Tongue (tissue), 2 donors: ENCODE measurements around the gene PRKAR1A. TPM values are rescaled to one million over a fixed set of nuclear protein-coding genes. Genes with fewer than 3 reads are reported as not detected.
"Not testable (repeated sequence)": the region's sequence is repeated elsewhere in the genome, so short reads cannot be mapped to it uniquely, and the experiment has no call there.

Experiments used
- DNase-seq: peaks from one replicate; pipeline ENCODE4 v3.0.0-alpha.2; 2015
- total RNA-seq: library from RNA; depleted of rRNA; stranded (reverse); fragments of >200 nt; gene quantifications from one replicate; pipeline ENCODE4 v1.2.3, GENCODE V29; 2014

PRKAR1A gene
- 578 TPM for total RNA-seq

GRCh38 chr17:68512247-68512959 lies at the start of gene PRKAR1A:
Gene PRKAR1A (plus strand): TSS chr17:68512430. CDS start chr17:68515400, 2,970 bp downstream.
- peak; percentile 99 for DNase-seq

DNA sequence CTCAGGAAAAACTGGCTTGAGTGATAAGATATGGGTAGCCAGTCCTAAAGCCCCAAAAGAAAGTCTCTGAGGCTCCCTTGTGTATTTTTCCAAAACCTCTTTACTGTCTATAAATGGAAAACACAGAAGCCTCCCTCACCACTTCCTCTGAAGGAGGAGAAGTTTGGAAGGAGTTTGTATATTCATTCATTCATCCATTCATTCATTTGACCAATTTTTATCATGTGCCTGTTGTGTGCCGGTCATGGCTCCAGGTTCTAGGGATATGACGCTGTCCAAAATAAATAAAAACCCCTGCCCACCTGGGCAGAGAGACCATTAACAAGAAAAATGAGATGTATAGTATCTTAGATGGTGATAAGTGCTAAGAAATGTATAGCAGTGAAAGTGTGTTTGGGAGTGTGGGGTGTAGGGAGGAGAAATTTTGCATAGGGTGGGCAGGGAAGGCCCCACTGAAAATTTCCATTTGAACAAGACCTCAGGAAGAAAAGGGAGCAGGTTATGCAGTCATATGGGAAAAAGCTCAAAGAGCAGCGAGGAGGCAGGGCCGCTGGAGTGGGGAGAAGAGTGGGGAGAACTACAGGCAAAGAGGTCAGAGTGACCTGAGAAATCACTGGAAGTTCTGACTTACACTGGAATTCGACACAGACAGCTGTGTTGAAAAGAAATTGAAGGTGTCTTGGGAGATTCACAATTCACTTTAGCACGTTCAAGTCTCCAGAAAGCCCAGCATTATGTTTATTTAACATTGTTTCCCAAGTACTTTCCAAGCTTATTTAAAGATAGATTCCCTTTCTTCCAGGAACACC lies 48.8 kb upstream of the PRKAR1A start:
- DNase-seq, result no peak

DNA sequence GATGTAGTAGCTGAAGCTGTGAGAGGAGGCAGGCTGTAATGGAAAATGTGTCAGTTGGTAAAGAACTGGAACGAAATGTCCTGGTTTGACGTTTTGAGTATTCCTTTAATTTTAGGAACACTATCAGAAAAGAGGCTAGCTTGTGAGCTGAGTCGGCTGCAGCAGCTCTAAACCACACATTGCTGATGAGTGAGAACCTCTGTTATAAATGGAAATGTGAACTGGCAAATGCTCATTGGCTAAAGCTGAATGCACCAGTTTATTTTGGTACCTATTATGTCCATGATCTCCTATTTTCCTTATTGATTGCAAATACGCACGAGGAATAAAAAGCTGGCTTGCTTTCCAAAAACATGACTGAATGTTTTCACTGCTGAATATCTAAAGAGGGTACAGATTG lies 43.9 kb upstream of the PRKAR1A start:
- DNase-seq, result no peak

DNA sequence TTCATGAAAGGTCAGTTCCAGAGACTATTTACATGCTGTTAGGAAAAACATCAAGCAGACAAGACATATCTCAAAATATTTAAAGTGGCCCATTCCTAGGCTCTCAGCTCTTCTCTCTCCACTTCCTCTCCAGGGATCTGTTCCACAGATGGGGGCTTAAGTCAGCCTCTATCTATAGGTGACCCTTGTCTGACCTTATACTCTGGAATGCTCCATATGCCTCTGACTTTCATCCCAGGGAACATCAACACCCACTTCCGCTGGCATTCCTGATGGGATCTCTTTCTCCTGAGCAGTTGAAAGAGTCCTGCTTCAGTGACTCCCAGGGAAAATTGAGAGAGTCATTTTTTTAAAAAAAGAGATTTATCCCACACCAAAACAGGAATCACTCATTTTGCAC lies 43.4 kb upstream of the PRKAR1A start:
- DNase-seq, result peak; percentile 78

DNA sequence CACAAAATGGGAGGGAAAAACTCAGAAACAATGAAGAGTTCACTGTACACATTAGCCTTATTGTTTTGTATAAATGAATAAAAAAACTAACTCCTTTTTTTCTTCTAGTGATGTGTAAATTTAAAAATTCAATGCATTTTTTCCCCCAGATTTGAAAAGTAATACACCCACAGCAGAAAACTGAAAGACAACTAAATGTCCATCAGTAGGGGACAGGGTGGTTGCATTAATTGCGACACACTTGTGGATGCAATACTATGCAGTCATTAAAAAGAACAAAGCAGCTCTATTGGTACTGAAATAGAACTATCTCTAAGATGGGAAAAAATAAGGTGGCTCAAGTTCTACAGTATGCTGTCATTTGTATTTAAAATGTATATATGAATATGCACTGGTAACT lies 41.3 kb upstream of the PRKAR1A start:
- no peak for DNase-seq

DNA sequence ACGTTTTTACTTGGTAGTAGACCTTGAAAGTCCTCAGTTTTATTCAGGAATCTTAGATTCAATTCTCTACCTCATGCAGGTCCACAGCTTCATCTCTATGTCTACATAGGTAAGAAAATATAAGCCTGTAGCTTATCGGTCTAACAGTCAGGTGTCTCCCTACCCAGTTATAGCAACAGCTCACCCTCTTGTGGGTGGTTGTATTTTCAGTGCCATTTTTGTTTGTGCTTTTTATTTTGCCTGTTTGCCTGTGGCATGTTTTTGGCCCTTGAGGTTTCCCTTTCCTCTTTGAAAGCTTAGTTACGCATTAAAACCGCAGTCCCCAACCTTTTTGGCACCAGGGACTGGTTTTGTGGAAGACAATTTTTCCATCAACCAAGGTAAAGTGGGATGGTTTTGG lies 31.3 kb upstream of the PRKAR1A start:
- no peak for DNase-seq

DNA sequence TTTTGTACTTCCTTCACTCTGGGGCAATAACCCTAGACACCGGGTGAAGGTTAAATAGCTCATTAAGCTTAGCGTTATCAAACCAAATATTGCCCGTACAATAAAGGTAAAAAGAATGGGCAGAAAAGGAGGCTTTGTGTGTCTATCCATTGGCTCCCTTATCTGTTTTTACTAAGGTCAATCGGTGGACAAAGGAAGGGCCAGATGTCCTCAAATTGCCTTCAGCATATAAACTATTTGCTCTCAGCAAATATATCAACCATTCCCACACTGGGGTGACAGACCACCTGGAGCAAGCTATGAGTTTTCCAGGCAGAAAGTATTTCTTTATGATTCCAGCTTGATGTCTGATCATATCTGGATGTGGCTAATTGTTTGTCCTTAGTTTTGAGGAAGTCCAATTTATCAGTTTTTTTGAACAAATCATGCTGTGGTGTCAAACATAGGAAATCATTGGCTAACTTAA lies 29.6 kb upstream of the PRKAR1A start:
- DNase-seq, result no peak

DNA sequence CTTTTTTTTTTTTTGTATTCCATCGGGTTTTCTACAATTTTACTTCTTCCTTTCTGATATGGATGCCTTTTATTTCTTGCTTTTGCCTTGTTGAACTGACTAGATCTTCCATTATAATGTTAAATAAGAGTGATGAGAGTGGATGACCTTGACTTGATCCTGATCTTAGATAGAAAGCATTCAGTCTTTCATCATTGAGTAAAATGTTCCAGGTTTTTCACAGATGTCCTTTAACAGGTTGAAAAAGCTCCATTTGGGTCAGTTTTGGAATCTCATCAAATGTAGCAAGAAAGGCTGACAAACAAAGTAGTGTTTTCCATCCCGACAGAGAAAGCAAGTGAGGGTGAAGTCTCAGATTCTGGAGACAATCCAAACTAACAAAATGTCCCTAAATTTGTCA lies 27.8 kb upstream of the PRKAR1A start:
- DNase-seq, result no peak

DNA sequence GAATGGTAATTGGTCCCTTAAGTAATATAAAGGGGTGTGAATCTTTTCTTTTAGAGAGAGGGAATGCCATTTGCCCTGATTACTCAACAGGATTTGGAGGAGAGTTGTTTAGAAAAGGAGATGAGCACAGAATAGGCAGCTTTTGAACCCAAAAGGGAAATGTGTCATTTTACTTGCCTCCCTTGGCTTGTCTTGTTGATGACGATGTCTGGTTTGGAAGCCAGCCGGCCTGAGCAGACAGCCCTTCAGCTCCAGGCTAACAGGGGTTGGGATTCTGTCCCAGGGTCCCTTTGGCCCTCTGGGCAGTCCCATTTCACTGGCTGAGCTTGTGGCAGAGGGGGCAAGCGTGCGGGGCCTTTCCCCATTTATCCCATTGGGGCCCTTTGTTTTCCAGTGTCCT lies 22.3 kb upstream of the PRKAR1A start:
- no peak for DNase-seq

GRCh38 chr17:68491381-68492231 lies 20.6 kb upstream of the PRKAR1A start:
- peak; percentile 7 for DNase-seq

DNA sequence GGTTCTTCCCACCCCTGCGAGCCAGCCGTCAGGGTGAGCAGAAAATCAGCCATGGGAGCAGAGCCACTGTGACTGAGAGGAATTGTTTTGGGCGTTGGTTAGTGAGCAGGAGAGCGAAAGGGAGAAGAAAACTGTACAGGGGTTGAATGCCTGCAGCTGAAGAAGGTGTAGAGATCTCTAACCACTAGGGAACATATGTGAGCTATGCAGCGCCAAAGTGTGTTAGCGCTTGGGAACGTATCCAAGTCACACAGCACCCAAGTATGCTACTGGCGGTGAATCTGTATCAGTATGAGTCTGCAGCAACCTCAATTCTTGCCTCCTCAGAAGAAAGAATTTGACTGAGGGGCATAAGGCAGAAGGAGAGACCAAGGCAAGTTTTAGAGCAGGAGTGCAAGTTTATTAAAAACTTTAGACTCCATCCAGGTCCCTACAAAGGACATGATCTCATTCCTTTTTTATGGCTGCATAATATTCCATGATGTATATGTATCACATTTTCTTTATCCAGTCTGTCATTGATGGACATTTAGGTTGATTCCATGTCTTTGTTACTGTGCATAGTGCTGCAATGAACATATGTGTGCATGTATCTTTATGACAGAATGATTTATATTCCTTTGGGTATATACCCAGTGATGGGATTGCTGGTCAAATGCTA lies 19.7 kb upstream of the PRKAR1A start:
- not testable (repeated sequence) for DNase-seq

GRCh38 chr17:68495081-68495480 lies 17.1 kb upstream of the PRKAR1A start:
- DNase-seq, result no peak

GRCh38 chr17:68497885-68498319 lies 14.3 kb upstream of the PRKAR1A start:
- DNase-seq, result no peak

- DNase-seq, result no peak
Measured at GRCh38 chr17:68498479-68499326, 13.5 kb upstream of the PRKAR1A start.

- no peak for DNase-seq
Measured at GRCh38 chr17:68499587-68499986, 12.6 kb upstream of the PRKAR1A start.

- no peak for DNase-seq
Measured at GRCh38 chr17:68501074-68501473, 11.2 kb upstream of the PRKAR1A start.

DNA sequence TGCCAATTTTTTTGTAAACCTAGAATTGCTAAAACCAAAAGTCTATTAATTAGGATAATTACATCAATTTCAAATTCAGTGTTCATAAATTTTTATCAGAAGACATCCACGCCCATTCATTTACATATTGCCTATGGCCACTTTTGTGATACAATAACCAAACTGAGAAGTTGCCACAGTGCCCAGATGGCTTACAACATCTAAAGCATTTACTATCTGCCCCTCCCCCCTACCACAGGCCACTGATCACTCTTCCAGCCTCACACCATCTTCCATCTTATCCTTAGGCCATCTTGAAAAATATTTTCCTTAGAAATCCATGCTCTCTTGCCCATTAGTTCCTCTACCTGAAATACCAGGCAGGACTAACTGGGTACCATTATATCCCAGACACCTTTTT lies 6.3 kb upstream of the PRKAR1A start:
- DNase-seq, result no peak

GRCh38 chr17:68507576-68507975 lies 4.7 kb upstream of the PRKAR1A start:
- DNase-seq, result no peak

DNA sequence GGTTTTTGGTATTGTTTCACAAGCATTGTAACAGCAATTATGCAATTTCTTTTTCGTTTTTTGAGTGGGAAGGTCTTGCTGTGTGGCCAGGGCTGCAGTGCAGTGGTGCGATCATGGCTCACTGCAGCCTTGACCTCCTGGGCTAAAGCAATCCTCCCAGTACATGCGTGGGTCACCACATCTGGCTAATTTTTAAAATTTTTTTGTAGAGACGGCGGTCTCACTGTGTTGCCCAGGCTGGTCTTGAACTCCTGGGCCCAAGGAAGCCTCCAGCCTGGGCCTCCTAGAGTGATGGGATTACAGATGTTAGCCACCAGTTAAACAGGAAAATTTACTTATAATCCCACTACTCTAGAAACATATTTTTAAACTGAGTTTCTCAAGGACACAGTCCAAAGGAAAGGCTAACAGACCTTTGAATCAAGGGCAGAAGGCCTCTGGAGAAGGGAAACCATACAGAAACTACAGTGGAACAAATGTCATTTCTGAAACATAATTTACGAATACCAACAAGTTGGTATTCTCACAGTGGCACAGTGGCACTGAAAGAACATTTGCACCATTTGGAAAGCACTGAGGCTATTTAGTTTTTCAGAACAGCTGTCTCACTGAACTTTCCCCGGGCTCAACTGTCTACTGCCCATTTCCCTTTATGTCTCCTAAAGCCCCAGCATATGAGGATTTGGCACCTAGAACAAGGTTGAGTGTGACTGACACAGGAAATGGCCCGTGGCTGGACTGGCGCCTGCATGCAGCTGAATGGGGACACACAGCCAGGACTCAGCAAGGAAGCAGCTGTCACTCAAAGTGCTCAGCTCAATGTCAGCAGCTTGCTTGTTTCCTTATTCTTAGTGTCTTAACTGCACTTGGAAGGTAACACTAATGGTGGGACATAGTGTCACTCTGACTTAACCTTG lies 2.8 kb upstream of the PRKAR1A start:
- peak; percentile 84 for DNase-seq

DNA sequence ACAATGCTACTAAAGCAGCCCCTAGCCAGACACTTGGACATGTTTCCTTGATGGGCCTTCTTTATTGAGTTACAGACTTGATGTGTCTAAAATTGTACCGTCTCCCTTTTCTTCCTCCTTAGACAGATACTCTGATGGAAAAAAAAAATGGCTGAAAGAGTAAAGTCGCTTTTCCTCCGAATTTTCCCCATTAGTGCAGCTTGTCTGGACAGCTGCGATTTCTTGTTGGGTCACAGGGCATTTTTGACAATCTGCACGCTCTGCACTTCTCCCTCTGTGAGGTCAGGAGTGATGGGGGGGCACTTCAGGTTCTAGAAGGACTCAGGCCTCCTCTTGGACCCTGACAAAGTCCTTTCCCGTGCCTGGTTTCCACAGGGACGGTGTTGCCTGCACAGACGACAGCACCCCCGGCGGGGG lies 968 bp upstream of the PRKAR1A start:
- no peak for DNase-seq
